Fibroblast of lung (primary cell): ENCODE data around the gene PKD2L1. TPM values are rescaled to one million over a fixed set of nuclear protein-coding genes. Genes with fewer than 3 reads are reported as not detected.

Source experiments
- DNase-seq, 2 donors: peaks; one replicate each; pipeline versions ENCODE4 v3.0.0 to v3.0.0-alpha.2; 2010; ENCODE audit warnings: low read depth in 2 of 2
- H2AFZ ChIP-seq: 2 replicates; pipeline ENCODE4 v1.5.1; 2012; ENCODE audit warnings: low read length, control low read depth, inconsistent platforms
- H3K27ac ChIP-seq: 2 replicates; pipeline ENCODE4 v1.5.1; 2011; ENCODE audit warnings: low read length, control low read depth; ENCODE audit not compliant: insufficient read depth
- H3K27me3 ChIP-seq: 2 replicates; pipeline ENCODE4 v1.5.1; 2011; ENCODE audit warnings: mild to moderate bottlenecking, low read length; ENCODE audit not compliant: control insufficient read depth, insufficient read depth
- H3K36me3 ChIP-seq: 2 replicates; pipeline ENCODE4 v1.5.1; 2011; ENCODE audit warnings: low read length; ENCODE audit not compliant: control insufficient read depth, insufficient read depth
- H3K4me1 ChIP-seq: 2 replicates; pipeline ENCODE4 v1.5.1; 2011; ENCODE audit warnings: low read length; ENCODE audit not compliant: control insufficient read depth, insufficient read depth; ENCODE audit errors: extremely low read depth
- H3K4me2 ChIP-seq: 2 replicates; pipeline ENCODE4 v1.5.1; 2011; ENCODE audit warnings: low read length, control low read depth; ENCODE audit not compliant: insufficient read depth; ENCODE audit errors: extremely low read depth
- H3K4me3 ChIP-seq, 4 experiments: fragments of 200-600 bp in 1 of 4; sonication (generic) in 1 of 4; replicated peaks in 1 of 4; 2 replicates each; pipeline ENCODE4 v1.5.1; 2011 to 2016; ENCODE audit warnings: low read length in 4 of 4, low read depth in 3 of 4, mild to moderate bottlenecking in 3 of 4, control low read depth in 2 of 4, inconsistent platforms in 1 of 4, mixed read lengths in 1 of 4; ENCODE audit not compliant: insufficient read depth in 1 of 4; ENCODE audit errors: control extremely low read depth in 1 of 4
- H3K79me2 ChIP-seq: 2 replicates; pipeline ENCODE4 v1.5.1; 2012; ENCODE audit warnings: mild to moderate bottlenecking, low read length, inconsistent platforms; ENCODE audit not compliant: control insufficient read depth, insufficient read depth
- H3K9ac ChIP-seq: 2 replicates; pipeline ENCODE4 v1.5.1; 2011; ENCODE audit warnings: mild to moderate bottlenecking, low read length, control low read depth; ENCODE audit not compliant: insufficient read depth
- H3K9me3 ChIP-seq: 2 replicates; pipeline ENCODE4 v1.5.1; 2012; ENCODE audit warnings: low read depth, low read length; ENCODE audit not compliant: control insufficient read depth, insufficient read depth
- H4K20me1 ChIP-seq: 2 replicates; pipeline ENCODE4 v1.5.1; 2011; ENCODE audit warnings: low read length; ENCODE audit not compliant: control insufficient read depth, insufficient read depth; ENCODE audit errors: extremely low read depth
- CTCF ChIP-seq, 2 donors: IDR thresholded peaks in 1 of 2; conservative IDR thresholded peaks in 1 of 2; 1 replicate in 1 of 2; 2 replicates in 1 of 2; pipeline ENCODE4 v1.5.1; 2011 to 2012; ENCODE audit warnings: low read length in 2 of 2, control low read depth in 1 of 2, inconsistent platforms in 1 of 2, low read depth in 1 of 2, mild to moderate bottlenecking in 1 of 2
- EZH2 ChIP-seq: IDR thresholded peaks from 2 replicates; pipeline ENCODE4 v1.5.1; 2012; ENCODE audit warnings: low read length, control low read depth, mild to moderate bottlenecking; ENCODE audit errors: missing control alignments
- polyA plus RNA-seq, 2 donors: library from polyadenylated mRNA; depleted of rRNA in 1 of 2; stranded (reverse) in 1 of 2; unstranded in 1 of 2; fragments of >200 nt; gene quantifications; 2 replicates each; pipeline ENCODE4 v1.2.1, GENCODE V29; 2011 to 2012; ENCODE audit warnings: missing spikeins in 1 of 2
- total RNA-seq: library from RNA; depleted of rRNA; stranded (reverse); fragments of >200 nt; gene quantifications from 2 replicates; pipeline ENCODE4 v1.2.1, GENCODE V29; 2014

PKD2L1 gene
- total and polyA plus RNA-seq, 2 donors (not counting 1 experiment from before 2014, with no cell fraction given): not detected

GRCh38 chr10:100355086-100355485 lies 25.1 kb upstream of the PKD2L1 start:
- H4K20me1 ChIP-seq: peaks cover 3% of the 10 kb centered on the region
- H3K9me3 ChIP-seq: no peaks in the 10 kb centered on the region
- peaks cover 31% of the 10 kb centered on the region for H3K79me2 ChIP-seq
- peaks cover 35% of the 10 kb centered on the region for H3K36me3 ChIP-seq
- H3K4me1 ChIP-seq: peaks cover 12% of the 10 kb centered on the region
- H3K4me2 ChIP-seq: no peak overlapping the region
- TF ChIP-seq CTCF (conservative IDR thresholded peaks at IDR 0.05 in 1 of 2, IDR thresholded peaks at IDR 0.05 in 1 of 2; ENCODE audit: low read depth in 1 of 2, low read length in 2 of 2): no peak
- TF ChIP-seq EZH2: no peak
- no peaks in the 10 kb centered on the region for H3K27me3 ChIP-seq
- no peak overlapping the region for H3K9ac ChIP-seq
- H3K27ac ChIP-seq: no peak overlapping the region
- H2AFZ ChIP-seq: no peak overlapping the region
- no peak for DNase-seq
- H3K4me3 ChIP-seq: no peak overlapping the region

- H3K27me3 ChIP-seq: no peaks in the 10 kb centered on the region
- no peak overlapping the region for H3K4me3 ChIP-seq
- TF ChIP-seq EZH2 (no peak), CTCF (conservative IDR thresholded peaks at IDR 0.05 in 1 of 2, IDR thresholded peaks at IDR 0.05 in 1 of 2; ENCODE audit: low read depth in 1 of 2, low read length in 2 of 2) (no peak)
- H3K4me2 ChIP-seq: no peak overlapping the region
- no peak overlapping the region for H3K27ac ChIP-seq
- peaks cover 36% of the 10 kb centered on the region for H3K36me3 ChIP-seq
- peaks cover 12% of the 10 kb centered on the region for H3K4me1 ChIP-seq
- DNase-seq: no peak
- H2AFZ ChIP-seq: no peak overlapping the region
- no peaks in the 10 kb centered on the region for H3K9me3 ChIP-seq
- H4K20me1 ChIP-seq: peaks cover 4% of the 10 kb centered on the region
- H3K79me2 ChIP-seq: peaks cover 42% of the 10 kb centered on the region
- H3K9ac ChIP-seq: no peak overlapping the region
Measured at GRCh38 chr10:100353770-100354485, 23.9 kb upstream of the PKD2L1 start.

- Histone ChIP-seq H3K4me2 (peak overlapping the region; percentile 70), H3K4me3 (peak overlapping the region; percentile 59 to 96 (median 82)), H3K79me2 (peaks cover 60% of the 10 kb centered on the region), H3K4me1 (peaks cover 10% of the 10 kb centered on the region), H3K27me3 (no peaks in the 10 kb centered on the region), H3K9me3 (no peaks in the 10 kb centered on the region), H2AFZ (no peak overlapping the region), H3K27ac (no peak overlapping the region), H3K36me3 (peaks cover 29% of the 10 kb centered on the region), H3K9ac (no peak overlapping the region), H4K20me1 (peaks cover 4% of the 10 kb centered on the region)
- TF ChIP-seq EZH2 (no peak), CTCF (conservative IDR thresholded peaks at IDR 0.05 in 1 of 2, IDR thresholded peaks at IDR 0.05 in 1 of 2; ENCODE audit: low read depth in 1 of 2, low read length in 2 of 2) (no peak)
- DNase-seq: no peak
Measured at GRCh38 chr10:100350914-100351485, 21.0 kb upstream of the PKD2L1 start.
